Keratinocyte (primary cell): Measurements from ENCODE around the gene BEGAIN. TPM values are rescaled to one million over a fixed set of nuclear protein-coding genes. Genes with fewer than 3 reads are reported as not detected.

ENCODE experiments used
- DNase-seq: peaks from one replicate; pipeline ENCODE4 v3.0.0-alpha.2; 2011; ENCODE audit warnings: low read depth, missing footprints, low spot score
- FAIRE-seq: peaks from 2 replicates; lab custom pipeline; 2011; peaks lifted over from hg19 to GRCh38; lab: Jason Lieb, UNC
- H2AFZ ChIP-seq: 2 replicates; pipeline ENCODE4 v1.6.0; 2012; ENCODE audit warnings: low read length, control low read depth, inconsistent platforms; ENCODE audit not compliant: control insufficient read depth
- H3K27ac ChIP-seq: 2 replicates; pipeline ENCODE4 v1.5.1; 2011; ENCODE audit warnings: low read length; ENCODE audit not compliant: control insufficient read depth, insufficient read depth
- H3K27me3 ChIP-seq: 3 replicates; pipeline ENCODE4 v1.6.0; 2011; ENCODE audit warnings: low read length; ENCODE audit not compliant: control insufficient read depth, insufficient read depth; ENCODE audit errors: extremely low read depth
- H3K36me3 ChIP-seq, 2 experiments: 2 replicates in 1 of 2; 3 replicates in 1 of 2; pipeline ENCODE4 v1.5.1; 2011; ENCODE audit warnings: low read length in 2 of 2, mild to moderate bottlenecking in 1 of 2; ENCODE audit not compliant: control insufficient read depth in 2 of 2, insufficient read depth in 2 of 2; ENCODE audit errors: extremely low read depth in 1 of 2
- H3K4me1 ChIP-seq: 3 replicates; pipeline ENCODE4 v1.5.1; 2011; ENCODE audit warnings: low read length; ENCODE audit not compliant: control insufficient read depth, insufficient read depth; ENCODE audit errors: extremely low read depth
- H3K4me2 ChIP-seq: 3 replicates; pipeline ENCODE4 v1.6.0; 2011; ENCODE audit warnings: low read depth, low read length; ENCODE audit not compliant: control insufficient read depth, insufficient read depth; ENCODE audit errors: extremely low read depth
- H3K4me3 ChIP-seq, 3 experiments: fragments of 200-600 bp in 1 of 3; sonication (generic) in 1 of 3; 2 replicates in 2 of 3; 3 replicates in 1 of 3; pipeline ENCODE4 v1.5.1; 2011 to 2016; ENCODE audit warnings: low read length in 3 of 3, mild to moderate bottlenecking in 3 of 3, control low read depth in 2 of 3, inconsistent platforms in 1 of 3, low read depth in 1 of 3, mixed read lengths in 1 of 3, mixed run types in 1 of 3, moderate library complexity in 1 of 3; ENCODE audit not compliant: control insufficient read depth in 2 of 3, insufficient read depth in 2 of 3; ENCODE audit errors: extremely low read depth in 1 of 3
- H3K79me2 ChIP-seq: 2 replicates; pipeline ENCODE4 v1.6.0; 2012; ENCODE audit warnings: low read length; ENCODE audit not compliant: control insufficient read depth, insufficient read depth
- H3K9ac ChIP-seq: 3 replicates; pipeline ENCODE4 v1.6.0; 2011; ENCODE audit warnings: low read length; ENCODE audit not compliant: control insufficient read depth, insufficient read depth; ENCODE audit errors: extremely low read depth
- H3K9me1 ChIP-seq: 3 replicates; pipeline ENCODE4 v1.6.0; 2011; ENCODE audit warnings: low read length; ENCODE audit not compliant: control insufficient read depth, insufficient read depth; ENCODE audit errors: extremely low read depth
- H3K9me3 ChIP-seq: 2 replicates; pipeline ENCODE4 v1.5.1; 2012; ENCODE audit warnings: low read depth, low read length; ENCODE audit not compliant: control insufficient read depth
- H4K20me1 ChIP-seq: 3 replicates; pipeline ENCODE4 v1.6.0; 2011; ENCODE audit warnings: low read length; ENCODE audit not compliant: control insufficient read depth, insufficient read depth; ENCODE audit errors: extremely low read depth
- CTCF ChIP-seq, 3 experiments: IDR thresholded peaks in 1 of 3; conservative IDR thresholded peaks in 1 of 3; optimal IDR thresholded peaks in 1 of 3; 2 replicates in 2 of 3; 3 replicates in 1 of 3; pipeline versions ENCODE3 to v1.5.1; 2011; ENCODE audit warnings: low read length in 3 of 3, mild to moderate bottlenecking in 3 of 3, moderate library complexity in 2 of 3, control low read depth in 1 of 3, inconsistent platforms in 1 of 3; ENCODE audit not compliant: insufficient read depth in 2 of 3; ENCODE audit errors: extremely low read depth in 1 of 3
- EZH2 ChIP-seq: IDR thresholded peaks from one replicate; pipeline ENCODE4 v1.6.1; 2012; ENCODE audit warnings: inconsistent platforms, mild to moderate bottlenecking, low read length, moderate library complexity
- dilution Hi-C: fragments of 300-500 bp; cut with MboI; formaldehyde crosslinking; loops from one replicate; pipeline ENCODE4 v1.7.0; 2020; ENCODE audit warnings: low sequenced_read_pairs; ENCODE audit not compliant: extremely low pct_ligation_motif_present
- polyA plus RNA-seq, 5 experiments: library from polyadenylated mRNA; depleted of rRNA in 3 of 5; stranded (reverse) in 3 of 5; stranded (forward) in 1 of 5; unstranded in 1 of 5; fragments of >200 nt; gene quantifications; 1 replicate in 1 of 5; 2 replicates in 3 of 5; 3 replicates in 1 of 5; pipeline versions ENCODE4 v1.2.1 to v1.2.3, GENCODE V29; 2011 to 2012; ENCODE audit warnings: missing spikeins in 2 of 5, low read depth in 1 of 5, low replicate concordance in 1 of 5

BEGAIN gene
- polyA plus RNA-seq, 1 donor (not counting 4 experiments of a cell fraction or from before 2014, with no cell fraction given) = 0.25 TPM

DNA sequence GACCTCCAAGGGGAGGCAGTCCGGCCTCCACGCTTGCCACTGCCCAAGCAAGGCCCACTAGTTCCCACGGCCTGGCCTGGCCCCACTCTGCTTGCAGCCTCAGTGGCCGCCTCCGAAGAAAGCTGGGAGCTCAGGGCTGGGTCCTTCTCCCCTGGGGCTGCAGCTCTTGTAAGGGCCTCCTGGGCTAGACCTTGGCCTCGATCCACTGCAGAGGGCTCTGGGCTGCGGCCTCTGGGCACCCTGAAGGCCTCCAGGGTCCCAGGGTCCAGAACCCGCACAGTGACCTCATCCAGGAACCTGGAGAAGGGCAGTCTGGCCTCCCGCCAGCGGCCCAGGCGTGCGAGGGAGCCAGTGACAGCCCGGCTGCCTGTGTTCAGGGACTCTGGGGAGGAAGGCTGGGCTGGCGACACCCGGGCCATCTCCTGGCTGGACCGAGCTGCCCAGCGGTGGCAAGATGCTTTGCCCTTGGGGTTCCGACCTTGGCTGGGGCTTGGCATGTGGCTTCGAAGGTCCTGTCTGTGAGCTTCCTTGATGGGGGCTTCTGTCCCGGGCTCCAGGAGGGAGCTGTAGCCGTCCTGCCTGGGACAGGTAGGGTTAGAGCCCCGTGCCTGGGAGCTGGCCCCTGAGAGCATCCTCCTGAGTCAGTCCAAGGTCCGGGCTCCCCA lies 9.8 kb downstream of the BEGAIN start:
- dilution Hi-C loops = no loop called here
- no peak for DNase-seq
- no peaks in the 10 kb centered on the region for H3K79me2 ChIP-seq
- H3K27me3 ChIP-seq = peaks cover 5% of the 10 kb centered on the region
- no peaks in the 10 kb centered on the region for H4K20me1 ChIP-seq
- no peak for TF ChIP-seq EZH2
- TF ChIP-seq CTCF (optimal IDR thresholded peaks at IDR 0.05 in 1 of 3, IDR thresholded peaks at IDR 0.05 in 1 of 3, conservative IDR thresholded peaks at IDR 0.05 in 1 of 3; ENCODE audit: extremely low read depth in 1 of 3, insufficient read depth in 2 of 3, low read length in 3 of 3) = no peak
- no peak overlapping the region for H3K4me2 ChIP-seq
- H3K27ac ChIP-seq = no peak overlapping the region
- no peaks in the 10 kb centered on the region for H3K9me1 ChIP-seq
- FAIRE-seq = no peak
- H3K9ac ChIP-seq = no peak overlapping the region
- no peaks in the 10 kb centered on the region for H3K36me3 ChIP-seq
- no peak overlapping the region for H2AFZ ChIP-seq
- H3K4me3 ChIP-seq = no peak overlapping the region
- H3K4me1 ChIP-seq = no peaks in the 10 kb centered on the region
- H3K9me3 ChIP-seq = no peaks in the 10 kb centered on the region

GRCh38 chr14:100576091-100577085 lies 10.8 kb downstream of the BEGAIN start:
- DNase-seq = no peak
- TF ChIP-seq EZH2 = no peak
- TF ChIP-seq CTCF (optimal IDR thresholded peaks at IDR 0.05 in 1 of 3, IDR thresholded peaks at IDR 0.05 in 1 of 3, conservative IDR thresholded peaks at IDR 0.05 in 1 of 3; ENCODE audit: extremely low read depth in 1 of 3, insufficient read depth in 2 of 3, low read length in 3 of 3) = no peak
- H3K79me2 ChIP-seq = no peaks in the 10 kb centered on the region
- no peak overlapping the region for H3K27ac ChIP-seq
- no peak overlapping the region for H3K4me2 ChIP-seq
- dilution Hi-C loops = no loop called here
- no peaks in the 10 kb centered on the region for H3K9me3 ChIP-seq
- no peaks in the 10 kb centered on the region for H4K20me1 ChIP-seq
- H3K9ac ChIP-seq = no peak overlapping the region
- H3K4me3 ChIP-seq = no peak overlapping the region
- no peaks in the 10 kb centered on the region for H3K9me1 ChIP-seq
- H3K27me3 ChIP-seq = peaks cover 5% of the 10 kb centered on the region
- H2AFZ ChIP-seq = no peak overlapping the region
- H3K4me1 ChIP-seq = no peaks in the 10 kb centered on the region
- H3K36me3 ChIP-seq = no peaks in the 10 kb centered on the region
- FAIRE-seq = no peak
